Spleen (tissue), 11 donors: ENCODE results near the gene CNTROB. TPM values are rescaled to one million over a fixed set of nuclear protein-coding genes. Genes with fewer than 3 reads are reported as not detected.

Source experiments
- DNase-seq: peaks from one replicate; pipeline ENCODE4 v3.0.0-alpha.2; 2020
- H3K27ac ChIP-seq, 8 donors: fragments of 200-600 bp; sonication (generic) in 7 of 8; 1 replicate in 4 of 8; 2 replicates in 4 of 8; pipeline versions ENCODE4 v1.5.0 to v1.8.0; 2016 to 2021; ENCODE audit warnings: inconsistent platforms in 4 of 8, mild to moderate bottlenecking in 4 of 8, moderate library complexity in 1 of 8
- H3K27me3 ChIP-seq, 7 donors: fragments of 200-600 bp; sonication (generic) in 6 of 7; replicated peaks in 1 of 7; 1 replicate in 4 of 7; 2 replicates in 3 of 7; pipeline versions ENCODE4 v1.5.0 to v1.8.0; 2016 to 2021; ENCODE audit warnings: inconsistent platforms in 3 of 7, mild to moderate bottlenecking in 1 of 7
- H3K36me3 ChIP-seq, 6 donors: fragments of 200-600 bp; sonication (generic) in 5 of 6; 1 replicate in 4 of 6; 2 replicates in 2 of 6; pipeline versions ENCODE4 v1.5.0 to v1.8.0; 2016 to 2021; ENCODE audit warnings: inconsistent platforms in 2 of 6
- H3K4me1 ChIP-seq, 6 donors: fragments of 200-600 bp; sonication (generic) in 5 of 6; 1 replicate in 3 of 6; 2 replicates in 3 of 6; pipeline versions ENCODE4 v1.5.0 to v1.8.0; 2016 to 2021; ENCODE audit warnings: inconsistent platforms in 3 of 6
- H3K4me3 ChIP-seq, 8 donors: fragments of 200-600 bp; sonication (generic) in 7 of 8; 1 replicate in 4 of 8; 2 replicates in 4 of 8; pipeline versions ENCODE4 v1.5.0 to v1.8.0; 2016 to 2021; ENCODE audit warnings: inconsistent platforms in 4 of 8, mild to moderate bottlenecking in 4 of 8, moderate library complexity in 2 of 8
- H3K9me3 ChIP-seq, 8 donors: fragments of 200-600 bp; sonication (generic) in 7 of 8; 1 replicate in 4 of 8; 2 replicates in 4 of 8; pipeline versions ENCODE4 v1.5.0 to v1.8.0; 2016 to 2021; ENCODE audit warnings: inconsistent platforms in 4 of 8
- CTCF ChIP-seq, 11 experiments: fragments of 200-600 bp in 7 of 11; fragments of 450-650 bp in 4 of 11; sonication (generic) in 4 of 11; IDR thresholded peaks in 8 of 11; conservative IDR thresholded peaks in 3 of 11; 1 replicate in 7 of 11; 2 replicates in 4 of 11; pipeline versions ENCODE4 v1.4.0 to v1.8.0; 2016 to 2021; ENCODE audit warnings: antibody characterized with exemption in 11 of 11, inconsistent platforms in 4 of 11, mild to moderate bottlenecking in 1 of 11
- POLR2A ChIP-seq, 3 donors: fragments of 450-650 bp; IDR thresholded peaks; one replicate each; pipeline ENCODE4 v1.5.1; 2017; ENCODE audit warnings: antibody characterized with exemption in 3 of 3, mild to moderate bottlenecking in 1 of 3
- POLR2AphosphoS5 ChIP-seq, 3 donors: sonication (generic); formaldehyde crosslinking; IDR thresholded peaks; one replicate each; pipeline ENCODE4 v1.5.1; 2017; ENCODE audit warnings: antibody characterized with exemption in 3 of 3
- WGBS, 5 donors: extraction: QIAGEN DNeasy Blood & Tissue Kit in 3 of 5; methylation state at CpG; one replicate each; pipeline versions ENCODE4 v1.1.5 to v1.1.7; 2013 to 2018; 5-methylcytosine and 5-hydroxymethylcytosine counted together
- intact Hi-C: fragments of 100-400 bp; cut with DNase I; formaldehyde crosslinking; loops from one replicate; pipeline ENCODE4 v1.15.0; 2023; ENCODE audit warnings: low total_unique reads
- polyA plus RNA-seq, 3 donors: library from polyadenylated mRNA; stranded (reverse); fragments of 200-250 nt; gene quantifications; one replicate each; pipeline ENCODE4 v1.2.1, GENCODE V29; 2013
- total RNA-seq, 7 donors: library from RNA; depleted of rRNA in 3 of 7; stranded (reverse); fragments of >200 nt in 3 of 7; fragmentation: NEBNext Ultra II Directional in 4 of 7; extraction: Animal tissue kit (Norgen Biotek cat#: 25700) in 4 of 7; gene quantifications; one replicate each; pipeline versions ENCODE4 v1.1.0 to v1.2.1, GENCODE V29; 2016 to 2021
- donor health status: healthy with polysubstance abuse.
- donor health status: DM: no; HTN: no; CAD: no; lungs with moderate emphysema.
- donor health status: DM: no; HTN: no; CAD: no.
- donor health status: Bipolar disorder and iron deficiency.
- donor health status: healthy.
- donor health status: DM: no; HTN: no; CAD: no.
- donor health status: DM: yes; HTN: yes; CAD: no.

Gene CNTROB
- total and polyA plus RNA-seq, 10 donors, result 19.6 to 27.1 (median 24.7) TPM

- no peak overlapping the region for H3K4me3 ChIP-seq
- no peaks in the 10 kb centered on the region for H3K9me3 ChIP-seq
- DNase-seq, result no peak
- no peaks in the 10 kb centered on the region for H3K27me3 ChIP-seq
- intact Hi-C loops, result loop anchor here (5.0 kb wide), 1 partner anchor 147 kb away; no protein-coding TSS in a partner anchor
- H3K27ac ChIP-seq, result no peak overlapping the region
- peaks cover 7 to 23% (median 14%) of the 10 kb centered on the region in 6 donors for H3K4me1 ChIP-seq
- peaks cover 0 to 73% (median 69%) of the 10 kb centered on the region in 6 donors for H3K36me3 ChIP-seq
- 95 to 97% (median 96%) methylated on average over 15 of the region's 15 CpGs for WGBS, 5 donors
- TF ChIP-seq POLR2A (IDR thresholded peaks at IDR 0.05) (no peak), CTCF (IDR thresholded peaks at IDR 0.05 in 8 of 11, conservative IDR thresholded peaks at IDR 0.05 in 3 of 11) (no peak), POLR2AphosphoS5 (IDR thresholded peaks at IDR 0.05) (no peak)
Measured at GRCh38 chr17:7910281-7910680, 21.7 kb upstream of the CNTROB start.

- TF ChIP-seq CTCF (IDR thresholded peaks at IDR 0.05 in 8 of 11, conservative IDR thresholded peaks at IDR 0.05 in 3 of 11), result no peak
- no peak overlapping the region for H3K4me3 ChIP-seq
- intact Hi-C loops, result loop anchor here (5.0 kb wide), 1 partner anchor 147 kb away; no protein-coding TSS in a partner anchor
Measured at GRCh38 chr17:7910711-7911110, 21.3 kb upstream of the CNTROB start.

DNA sequence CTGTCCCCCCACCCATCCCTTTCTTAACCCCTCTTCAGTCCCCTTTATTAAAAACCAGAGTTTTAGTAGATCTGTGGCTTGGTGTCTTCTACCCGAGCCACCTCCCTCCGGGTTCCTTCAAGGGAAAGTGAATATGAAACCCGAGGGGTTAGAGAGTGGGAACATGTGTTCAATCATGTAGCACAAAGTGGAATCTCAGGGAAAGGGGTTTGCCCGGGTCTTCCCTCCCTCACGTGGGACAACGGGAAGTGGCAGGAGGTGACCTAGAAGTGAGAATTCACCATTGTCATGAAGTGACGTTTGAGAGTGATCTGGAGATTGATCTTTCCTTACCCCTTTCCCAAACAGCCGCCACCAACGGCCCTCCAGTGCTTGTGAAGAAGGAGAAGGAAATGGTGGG, 20.9 kb upstream of the CNTROB start:
- TF ChIP-seq CTCF (IDR thresholded peaks at IDR 0.05 in 8 of 11, conservative IDR thresholded peaks at IDR 0.05 in 3 of 11) (no peak), POLR2A (IDR thresholded peaks at IDR 0.05) (no peak), POLR2AphosphoS5 (IDR thresholded peaks at IDR 0.05) (no peak)
- 50 to 75% (median 68%) methylated on average over 9 of the region's 9 CpGs for WGBS, 5 donors

More at GRCh38 chr17:7910711-7911110, 21.3 kb upstream of the CNTROB start:
- Histone ChIP-seq H3K27me3 (no peaks in the 10 kb centered on the region), H3K9me3 (no peaks in the 10 kb centered on the region), H3K4me1 (peaks cover 7 to 26% (median 17%) of the 10 kb centered on the region in 6 donors), H3K27ac (no peak overlapping the region), H3K36me3 (peaks cover 0 to 69% (median 65%) of the 10 kb centered on the region in 6 donors)
- no peak for DNase-seq
- 66 to 94% (median 81%) methylated on average over 13 of the region's 13 CpGs for WGBS, 5 donors

DNA sequence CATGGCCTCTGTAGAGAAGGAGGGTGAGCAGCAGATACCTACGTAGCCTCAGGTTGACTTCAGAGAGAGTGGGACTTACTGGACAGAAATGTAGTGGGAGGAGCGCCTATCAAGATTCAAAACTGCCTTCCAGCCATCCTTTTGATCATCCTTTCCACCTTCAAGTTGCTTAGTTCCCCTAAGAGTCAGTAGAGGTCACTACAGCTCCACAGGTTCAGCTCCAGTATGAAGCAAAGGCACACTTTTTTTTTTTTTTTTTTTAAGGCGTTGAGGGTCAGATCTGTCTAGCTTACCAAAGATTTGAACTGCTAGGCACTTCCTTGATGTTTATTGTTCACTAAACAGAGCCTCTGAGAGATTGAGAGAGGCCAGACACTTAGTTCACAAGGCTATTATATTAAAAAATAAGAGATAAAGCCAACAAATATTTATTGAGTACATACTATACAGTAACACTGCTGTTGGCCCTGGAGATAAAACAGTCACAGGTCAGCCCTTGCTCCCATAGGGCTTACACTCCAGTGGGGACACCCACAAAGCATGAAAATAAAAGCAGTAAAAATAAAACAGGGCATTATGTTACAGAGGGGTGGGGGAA, 19.0 kb upstream of the CNTROB start:
- no peaks in the 10 kb centered on the region for H3K27me3 ChIP-seq
- peaks cover 0 to 45% (median 42%) of the 10 kb centered on the region in 6 donors for H3K36me3 ChIP-seq
- intact Hi-C loops, result loop anchor here (5.0 kb wide), 1 partner anchor 144 kb away; no protein-coding TSS in a partner anchor
- no peaks in the 10 kb centered on the region for H3K9me3 ChIP-seq
- TF ChIP-seq POLR2AphosphoS5 (IDR thresholded peaks at IDR 0.05), result no peak
- peak; percentile 42 to 83 (median 78) for TF ChIP-seq CTCF (IDR thresholded peaks at IDR 0.05 in 8 of 11, conservative IDR thresholded peaks at IDR 0.05 in 3 of 11)
- TF ChIP-seq POLR2A (IDR thresholded peaks at IDR 0.05), result no peak
- no peak overlapping the region for H3K4me3 ChIP-seq
- H3K27ac ChIP-seq, result peak overlapping the region in 1 of 8 donors; percentile 9
- peaks cover 12 to 38% (median 27%) of the 10 kb centered on the region in 6 donors for H3K4me1 ChIP-seq
- no peak for DNase-seq
- 32 to 54% (median 42%) methylated on average over 3 of the region's 3 CpGs for WGBS, 5 donors

More for the DNA sequence above, 20.9 kb upstream of the CNTROB start:
- intact Hi-C loops, result loop anchor here (5.0 kb wide), 1 partner anchor 146 kb away; no protein-coding TSS in a partner anchor
- Histone ChIP-seq H3K27ac (no peak overlapping the region), H3K9me3 (no peaks in the 10 kb centered on the region), H3K4me1 (peaks cover 7 to 28% (median 18%) of the 10 kb centered on the region in 6 donors), H3K36me3 (peaks cover 0 to 64% (median 61%) of the 10 kb centered on the region in 6 donors), H3K4me3 (no peak overlapping the region), H3K27me3 (no peaks in the 10 kb centered on the region)
- no peak for DNase-seq
